ENCODE data around the gene ATE1. TPM values are rescaled to one million over a fixed set of nuclear protein-coding genes. Genes with fewer than 3 reads are reported as not detected.

The ATE1 gene
- total and polyA plus RNA-seq, 10 of the 15 experiments (the other 5 are each of a cell fraction or from before 2014, with no cell fraction given), result 4.3 to 22.7 (median 15.9) TPM

GRCh38 chr10:121808835-121809234 lies 119.0 kb downstream of the ATE1 start:
- H3K9me3 ChIP-seq (replicated peaks; ENCODE audit: control insufficient read depth, insufficient read depth, low read length), result no peaks in the 10 kb centered on the region
- no peaks in the 10 kb centered on the region for H3K36me3 ChIP-seq (ENCODE audit: control insufficient read depth in 2 of 2, insufficient read depth in 2 of 2, low read length in 1 of 2)
- FAIRE-seq (no peak), DNase-seq (ENCODE audit: low read depth, low spot score) (no peak), ATAC-seq (no peak)
- H2AFZ ChIP-seq (ENCODE audit: control insufficient read depth, low read depth, low read length), result no peak overlapping the region
- BruUV-seq (replicated peaks), result no TSS peak
- H3K27ac ChIP-seq (ENCODE audit: control insufficient read depth, insufficient read depth), result no peak overlapping the region
- TF ChIP-seq SMAD5 (IDR thresholded peaks at IDR 0.05; ENCODE audit: low read depth) (no peak), GABPA (IDR thresholded peaks at IDR 0.05; ENCODE audit: low read depth) (no peak), IKZF1 (conservative IDR thresholded peaks at IDR 0.05) (no peak), RELA (IDR thresholded peaks at IDR 0.05; ENCODE audit: borderline replicate concordance, partially characterized antibody) (no peak), BCLAF1 (IDR thresholded peaks at IDR 0.05) (no peak), CREB1 (IDR thresholded peaks at IDR 0.05; ENCODE audit: low read depth) (no peak), E2F8 (IDR thresholded peaks at IDR 0.05; ENCODE audit: low read depth, partially characterized antibody) (no peak), MAX (IDR thresholded peaks at IDR 0.05; ENCODE audit: low read depth, low read length) (no peak), SIN3A (IDR thresholded peaks at IDR 0.05; ENCODE audit: low read depth, low read length) (no peak), RBBP5 (conservative IDR thresholded peaks at IDR 0.05) (no peak), MEF2A (IDR thresholded peaks at IDR 0.05; ENCODE audit: insufficient read depth, low read depth, low read length) (no peak), USF2 (IDR thresholded peaks at IDR 0.05; ENCODE audit: borderline replicate concordance, low read depth, low read length) (no peak), IRF4 (IDR thresholded peaks at IDR 0.05; ENCODE audit: low read depth, low read length) (no peak), NR2C2 (IDR thresholded peaks at IDR 0.05; ENCODE audit: borderline replicate concordance, control insufficient read depth, insufficient read length, low read depth) (no peak)
- TF ChIP-seq, protein P1, sequence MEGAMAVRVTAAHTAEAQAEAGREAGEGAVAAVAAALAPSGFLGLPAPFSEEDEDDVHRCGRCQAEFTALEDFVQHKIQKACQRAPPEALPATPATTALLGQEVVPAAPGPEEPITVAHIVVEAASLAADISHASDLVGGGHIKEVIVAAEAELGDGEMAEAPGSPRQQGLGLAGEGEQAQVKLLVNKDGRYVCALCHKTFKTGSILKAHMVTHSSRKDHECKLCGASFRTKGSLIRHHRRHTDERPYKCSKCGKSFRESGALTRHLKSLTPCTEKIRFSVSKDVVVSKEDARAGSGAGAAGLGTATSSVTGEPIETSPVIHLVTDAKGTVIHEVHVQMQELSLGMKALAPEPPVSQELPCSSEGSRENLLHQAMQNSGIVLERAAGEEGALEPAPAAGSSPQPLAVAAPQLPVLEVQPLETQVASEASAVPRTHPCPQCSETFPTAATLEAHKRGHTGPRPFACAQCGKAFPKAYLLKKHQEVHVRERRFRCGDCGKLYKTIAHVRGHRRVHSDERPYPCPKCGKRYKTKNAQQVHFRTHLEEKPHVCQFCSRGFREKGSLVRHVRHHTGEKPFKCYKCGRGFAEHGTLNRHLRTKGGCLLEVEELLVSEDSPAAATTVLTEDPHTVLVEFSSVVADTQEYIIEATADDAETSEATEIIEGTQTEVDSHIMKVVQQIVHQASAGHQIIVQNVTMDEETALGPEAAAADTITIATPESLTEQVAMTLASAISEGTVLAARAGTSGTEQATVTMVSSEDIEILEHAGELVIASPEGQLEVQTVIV (IDR thresholded peaks at IDR 0.05; ENCODE audit: borderline replicate concordance, partially characterized antibody), result no peak
- H3K4me2 ChIP-seq (ENCODE audit: control insufficient read depth, insufficient read depth), result no peak overlapping the region
- ChIA-PET RAD21 (ENCODE audit: unreplicated experiment) (no interaction called here), POLR2A (no interaction called here), SMC1A (ENCODE audit: uncharacterized antibody, unreplicated experiment) (no interaction called here), CTCF (no interaction called here)
- no peak overlapping the region for H3K4me3 ChIP-seq
- in situ Hi-C loops (cut with MboI) (no loop called here), intact Hi-C loops (cut with micrococcal nuclease; ENCODE audit: unreplicated experiment) (no loop called here)
- no peak overlapping the region for H3K9ac ChIP-seq (ENCODE audit: control insufficient read depth, insufficient read depth, low read length)
- 67% methylated on average over 2 of the region's 2 CpGs for WGBS (ENCODE audit: insufficient coverage, insufficient replicate concordance, low lambda C conversion rate, missing lambda C conversion rate)
- H3K4me1 ChIP-seq (ENCODE audit: control insufficient read depth, insufficient read depth, low read length), result no peaks in the 10 kb centered on the region
- H3K27me3 ChIP-seq (replicated peaks in 1 of 2; ENCODE audit: control insufficient read depth in 2 of 2, insufficient read depth in 2 of 2, low read length in 1 of 2), result no peaks in the 10 kb centered on the region
- H4K20me1 ChIP-seq (ENCODE audit: control insufficient read depth, insufficient read depth), result no peaks in the 10 kb centered on the region
- no peaks in the 10 kb centered on the region for H3K79me2 ChIP-seq (ENCODE audit: control insufficient read depth, insufficient read depth, low read length)

Data from GM12878 (cell line).